ENCODE results near the gene CSMD2.

CSMD2 gene

GRCh38 chr1:33714421-33714820, 450.6 kb downstream of the CSMD2 start:
- no peak for DNase-seq (ENCODE audit: low read depth)

GRCh38 chr1:33713058-33713877, 451.8 kb downstream of the CSMD2 start:
- no peak for DNase-seq (ENCODE audit: low read depth)

GRCh38 chr1:33712186-33712585, 452.8 kb downstream of the CSMD2 start:
- DNase-seq (ENCODE audit: low read depth) = no peak

GRCh38 chr1:33711511-33711910, 453.5 kb downstream of the CSMD2 start:
- DNase-seq (ENCODE audit: low read depth) = no peak

- no peak for DNase-seq (ENCODE audit: low read depth)
Measured at GRCh38 chr1:33710967-33711366, 454.1 kb downstream of the CSMD2 start.

GRCh38 chr1:33709783-33710718, 455.0 kb downstream of the CSMD2 start:
- no peak for DNase-seq (ENCODE audit: low read depth)

GRCh38 chr1:33709174-33709782, 455.8 kb downstream of the CSMD2 start:
- no peak for DNase-seq (ENCODE audit: low read depth)

GRCh38 chr1:33706634-33707255, 458.3 kb downstream of the CSMD2 start:
- DNase-seq (ENCODE audit: low read depth) = no peak

GRCh38 chr1:33703464-33703863, 461.6 kb downstream of the CSMD2 start:
- DNase-seq (ENCODE audit: low read depth) = no peak

- DNase-seq (ENCODE audit: low read depth) = no peak
Measured at GRCh38 chr1:33698361-33699035, 466.5 kb downstream of the CSMD2 start.

GRCh38 chr1:33697816-33698215, 467.2 kb downstream of the CSMD2 start:
- no peak for DNase-seq (ENCODE audit: low read depth)

- DNase-seq (ENCODE audit: low read depth) = no peak
Measured at GRCh38 chr1:33696962-33697361, 468.1 kb downstream of the CSMD2 start.

- DNase-seq (ENCODE audit: low read depth) = no peak
Measured at GRCh38 chr1:33696311-33696710, 468.7 kb downstream of the CSMD2 start.

GRCh38 chr1:33692206-33693188, 472.5 kb downstream of the CSMD2 start:
- no peak for DNase-seq (ENCODE audit: low read depth)

- DNase-seq (ENCODE audit: low read depth) = no peak
Measured at GRCh38 chr1:33687000-33687399, 478.0 kb downstream of the CSMD2 start.

- DNase-seq (ENCODE audit: low read depth) = no peak
Measured at GRCh38 chr1:33686551-33686950, 478.5 kb downstream of the CSMD2 start.

GRCh38 chr1:33685256-33685655, 479.8 kb downstream of the CSMD2 start:
- DNase-seq (ENCODE audit: low read depth) = no peak

- DNase-seq (ENCODE audit: low read depth) = no peak
Measured at GRCh38 chr1:33684396-33685179, 480.4 kb downstream of the CSMD2 start.

- peak; percentile 5 for DNase-seq (ENCODE audit: low read depth)
Measured at GRCh38 chr1:33683913-33684312, 481.1 kb downstream of the CSMD2 start.
